Measurements from ENCODE around the gene WDR93.
"Not testable (repeated sequence)": the region's sequence is repeated elsewhere in the genome, so short reads cannot be mapped to it uniquely, and the experiment has no call there.

WDR93 gene

DNA sequence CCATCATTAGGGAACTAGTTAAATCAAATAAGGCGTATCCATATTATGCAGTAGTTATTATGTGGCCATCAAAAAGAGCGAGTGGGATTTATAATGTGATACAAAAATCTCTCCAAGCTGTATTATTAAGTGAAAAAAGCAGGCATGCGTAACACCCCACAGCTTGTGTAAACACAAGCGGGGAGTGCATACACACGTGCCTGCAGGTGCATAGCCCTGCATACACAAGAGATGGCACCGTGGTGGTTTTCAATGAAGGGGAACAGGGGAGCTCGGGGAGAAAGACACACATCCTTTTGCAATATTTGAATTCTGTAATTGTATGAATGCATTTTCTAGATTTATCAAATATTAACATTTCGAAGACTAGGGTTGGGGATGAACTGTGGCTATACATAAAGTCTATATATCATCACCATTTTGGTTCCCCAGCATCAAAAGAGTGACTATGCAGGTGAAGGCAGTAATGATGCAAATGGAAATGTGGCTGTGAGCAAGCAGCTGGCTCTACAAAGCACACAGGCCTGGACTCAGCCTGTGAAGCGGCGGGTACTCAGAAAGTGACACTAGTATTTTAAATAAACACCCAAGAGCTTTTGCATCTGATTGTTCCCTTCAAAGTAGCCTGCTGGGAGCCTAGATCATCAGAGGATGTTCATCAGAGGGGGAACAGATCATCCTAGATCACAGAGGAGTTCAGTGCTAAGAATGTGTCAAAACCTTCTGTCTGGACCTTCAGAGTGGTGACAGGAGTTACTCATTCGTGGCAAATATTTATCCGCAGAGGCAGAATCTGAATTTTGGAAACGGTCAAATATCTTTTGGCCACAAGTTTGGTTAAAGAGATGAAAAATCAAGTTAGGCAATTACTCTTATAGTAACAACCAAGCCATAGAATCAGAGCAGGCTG lies 25.9 kb upstream of the WDR93 start:
- no peak for DNase-seq

- peak; percentile 50 for DNase-seq
Observed at GRCh38 chr15:89665449-89666181, 25.0 kb upstream of the WDR93 start.

- DNase-seq: no peak
Observed at GRCh38 chr15:89666184-89666857, 24.3 kb upstream of the WDR93 start.

- no peak for DNase-seq
Observed at GRCh38 chr15:89666858-89667705, 23.5 kb upstream of the WDR93 start.

DNA sequence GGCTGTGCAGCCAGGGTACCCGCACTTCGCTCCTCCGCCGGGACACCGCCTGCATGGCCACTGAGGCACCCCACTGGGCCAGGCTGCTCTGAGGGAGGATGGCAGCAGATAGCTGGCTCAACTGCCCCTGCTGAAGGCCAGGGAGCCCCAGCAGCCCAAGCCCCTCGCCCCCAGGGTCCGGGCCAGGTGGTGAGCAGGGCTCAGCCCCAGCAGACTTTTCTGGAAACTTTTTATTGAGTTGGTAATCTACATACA lies 23.0 kb upstream of the WDR93 start:
- no peak for DNase-seq

GRCh38 chr15:89668171-89668570 lies 22.4 kb upstream of the WDR93 start:
- DNase-seq: no peak

DNA sequence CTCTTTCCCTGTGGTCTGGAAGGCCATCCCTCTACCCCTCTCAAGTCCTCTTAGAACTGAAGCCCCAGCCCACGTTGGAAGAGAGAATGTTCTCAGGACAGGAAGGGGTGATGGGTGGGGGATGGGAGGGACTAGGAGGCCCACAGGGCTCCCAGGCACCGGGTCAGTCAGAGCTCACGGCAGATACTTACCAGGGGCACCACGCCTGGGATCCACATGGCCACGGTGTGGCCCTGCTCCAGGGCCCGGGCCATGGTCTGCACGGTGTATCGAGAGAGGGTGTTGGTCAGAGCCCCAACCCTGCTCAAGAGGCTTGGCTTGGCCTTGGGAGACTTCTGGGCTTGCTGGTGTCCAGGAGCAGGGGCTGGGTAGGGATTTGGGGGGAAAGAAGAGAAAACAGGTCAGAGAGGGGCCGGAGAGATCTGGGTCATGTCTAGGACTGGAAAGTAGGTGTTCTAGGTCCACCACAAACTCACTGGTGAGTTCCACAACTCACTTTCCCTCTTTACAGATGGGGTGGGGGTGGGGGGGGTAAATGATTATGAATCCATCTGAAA lies 21.2 kb upstream of the WDR93 start:
- DNase-seq: no peak

GRCh38 chr15:89669941-89670340 lies 20.7 kb upstream of the WDR93 start:
- DNase-seq: no peak

- DNase-seq: no peak
Observed at GRCh38 chr15:89670971-89671560, 19.5 kb upstream of the WDR93 start.

GRCh38 chr15:89671687-89672086 lies 18.9 kb upstream of the WDR93 start:
- no peak for DNase-seq

DNA sequence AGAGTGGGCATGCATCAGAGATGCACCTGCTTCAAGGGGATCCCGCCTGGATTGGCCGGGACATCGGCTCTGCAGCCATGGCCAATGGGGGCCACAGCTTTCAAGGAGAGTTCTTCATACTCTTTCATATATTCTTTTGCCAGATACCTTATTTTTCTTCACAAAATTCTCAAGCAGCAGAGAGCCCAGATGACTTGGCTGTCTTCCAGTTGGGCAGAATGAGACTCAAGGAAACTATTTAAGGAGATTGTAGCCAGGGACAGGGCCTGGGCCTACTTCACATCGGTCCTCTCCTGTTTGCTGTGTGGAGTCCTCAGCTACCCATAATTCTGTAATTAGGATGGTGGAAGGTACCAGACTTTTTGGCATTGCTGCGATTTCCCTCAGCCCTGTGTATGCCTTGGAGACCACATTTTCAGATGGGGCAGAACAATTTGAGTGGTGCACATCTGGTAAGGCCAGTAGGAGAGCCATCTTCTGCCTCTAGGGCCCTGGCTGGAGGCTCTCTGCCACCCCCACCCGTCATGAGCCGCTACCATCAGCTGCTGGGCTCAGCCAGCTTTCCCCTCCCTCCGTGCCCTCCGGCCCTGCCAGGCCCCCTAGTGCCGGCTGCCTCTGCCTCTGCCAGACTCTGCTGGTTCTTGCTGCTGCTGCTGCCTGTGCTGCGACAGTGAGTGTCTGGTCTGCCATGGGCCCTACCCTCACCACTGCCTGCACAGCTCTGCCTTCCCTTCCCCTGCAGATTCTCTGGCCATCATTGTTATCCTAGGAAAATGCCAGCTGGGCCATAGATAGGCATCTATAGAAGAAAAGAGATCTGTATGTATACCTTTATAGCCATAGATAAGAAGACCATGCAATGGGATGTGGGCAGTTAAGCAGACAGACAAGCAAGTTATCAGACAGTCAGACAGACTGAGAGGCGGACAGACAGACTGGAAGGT lies 18.1 kb upstream of the WDR93 start:
- DNase-seq: peak; percentile 26

DNA sequence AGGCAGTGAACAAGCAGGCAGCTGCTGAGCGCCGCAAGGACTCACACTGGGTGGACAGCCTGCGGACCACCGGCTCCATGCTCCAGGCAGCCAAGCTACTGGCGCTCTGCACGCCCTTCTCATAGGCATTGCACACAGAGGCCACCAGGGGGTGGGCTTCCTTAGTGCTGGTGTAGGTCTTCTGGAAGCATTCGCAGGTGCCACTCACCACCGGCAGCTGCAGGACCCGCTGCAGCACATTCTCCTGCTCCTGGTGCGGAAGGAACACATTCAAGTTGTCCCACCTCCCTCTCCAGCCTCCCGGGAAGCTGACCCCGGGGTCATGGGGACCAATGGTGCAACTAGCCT lies 17.5 kb upstream of the WDR93 start:
- DNase-seq: no peak

DNA sequence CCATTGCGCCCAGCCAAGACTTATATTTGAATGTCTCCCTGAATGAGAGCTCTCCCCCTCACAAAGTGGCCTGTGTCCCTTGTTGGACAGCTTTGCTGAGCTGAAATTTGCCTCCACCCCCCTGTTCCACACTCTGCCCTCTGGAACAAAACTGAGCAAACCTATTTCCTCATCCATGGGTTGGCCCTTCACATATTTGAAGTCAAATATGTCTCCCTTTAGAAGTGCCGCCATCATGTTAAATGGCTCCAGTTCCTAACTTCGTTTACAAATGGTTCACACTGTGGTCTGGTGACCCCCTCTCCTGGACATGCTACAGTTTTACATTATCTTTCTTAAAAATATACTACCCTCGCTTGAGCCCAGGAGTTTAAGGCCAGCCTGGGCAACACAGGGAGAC lies 16.1 kb upstream of the WDR93 start:
- DNase-seq: no peak

DNA sequence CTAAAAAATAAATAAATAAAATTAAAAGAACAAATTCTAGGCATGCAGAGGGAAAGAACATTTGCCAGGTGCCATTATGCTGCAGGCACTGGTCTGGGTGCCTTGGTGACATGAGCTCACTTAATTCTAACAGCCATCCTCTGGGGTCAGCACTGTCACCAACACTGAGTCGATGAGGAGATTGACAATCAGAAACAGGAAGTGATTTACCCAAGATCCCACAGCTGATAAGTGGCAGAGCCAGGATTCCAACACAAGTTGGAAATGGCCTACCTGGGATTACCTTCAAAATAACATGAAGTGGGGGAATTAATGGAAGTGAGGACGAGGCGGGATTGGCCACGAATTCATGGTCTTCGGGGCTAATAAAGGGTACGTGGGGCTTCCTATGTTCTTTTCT lies 15.0 kb upstream of the WDR93 start:
- DNase-seq: no peak

DNA sequence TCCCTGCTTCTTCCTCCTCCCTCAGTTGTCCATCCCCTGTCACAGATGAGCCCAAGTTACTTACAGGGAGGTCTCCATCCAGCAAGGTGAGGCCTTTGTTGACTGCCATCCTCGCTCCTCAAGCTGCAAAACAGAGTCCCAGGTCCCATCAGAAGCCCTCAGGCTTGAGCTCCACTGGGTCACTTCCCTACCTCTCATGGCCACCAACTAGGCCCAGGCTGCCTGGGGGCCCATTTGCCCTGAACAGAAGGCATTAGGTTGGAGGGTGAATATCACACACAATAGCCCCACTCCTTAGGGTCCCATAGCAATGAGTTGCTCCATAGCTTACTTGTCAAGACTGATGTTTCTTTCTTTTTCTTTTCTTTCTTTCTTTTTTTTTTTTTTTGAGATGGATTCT lies 13.2 kb upstream of the WDR93 start:
- DNase-seq: no peak

GRCh38 chr15:89679212-89679611 lies 11.4 kb upstream of the WDR93 start, which contains the start of gene PLIN1:
Gene PLIN1, minus strand, starts transcription at chr15:89679367. Its CDS starts 1,878 bp downstream, at chr15:89677489.
- DNase-seq: no peak

GRCh38 chr15:89680282-89680873 lies 10.2 kb upstream of the WDR93 start:
- DNase-seq: peak; percentile 50

DNA sequence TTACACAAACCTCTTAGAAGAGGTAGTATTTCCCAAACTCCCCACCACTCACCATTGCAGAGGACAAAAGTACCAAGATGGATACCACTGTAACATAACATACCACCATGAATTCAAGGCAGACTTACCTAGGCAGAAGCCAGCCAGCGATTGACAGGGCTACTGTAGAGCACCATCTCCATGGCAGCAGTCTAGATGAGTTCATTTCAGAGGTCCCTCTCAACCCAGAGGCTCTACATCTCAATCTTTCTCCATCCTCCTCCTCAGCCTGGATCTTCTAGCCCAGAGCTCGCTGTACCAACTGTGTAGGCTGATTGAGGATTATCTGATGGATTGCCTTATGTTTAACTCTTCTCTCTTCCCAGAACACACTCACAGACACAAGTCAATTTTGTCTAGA lies 9.5 kb upstream of the WDR93 start:
- DNase-seq: no peak

DNA sequence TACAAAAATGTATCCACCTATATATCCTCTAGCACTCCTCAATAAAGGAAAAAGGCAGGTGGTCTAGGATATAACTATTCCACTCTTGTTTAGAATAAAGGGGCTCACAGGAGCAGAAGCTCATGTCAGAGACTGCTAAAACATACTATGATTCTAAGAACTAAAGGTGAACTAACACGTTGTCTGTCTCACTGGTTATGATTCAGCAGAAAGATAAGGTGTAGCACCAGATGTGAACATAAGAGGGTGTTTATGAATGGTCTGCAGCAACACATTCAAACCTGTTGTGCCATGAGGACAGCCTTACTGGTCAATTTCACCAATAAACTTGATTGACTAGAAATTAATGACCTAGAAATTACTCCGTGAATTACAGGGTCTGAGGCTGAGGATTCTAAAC lies 4.6 kb upstream of the WDR93 start:
- DNase-seq: no peak

DNA sequence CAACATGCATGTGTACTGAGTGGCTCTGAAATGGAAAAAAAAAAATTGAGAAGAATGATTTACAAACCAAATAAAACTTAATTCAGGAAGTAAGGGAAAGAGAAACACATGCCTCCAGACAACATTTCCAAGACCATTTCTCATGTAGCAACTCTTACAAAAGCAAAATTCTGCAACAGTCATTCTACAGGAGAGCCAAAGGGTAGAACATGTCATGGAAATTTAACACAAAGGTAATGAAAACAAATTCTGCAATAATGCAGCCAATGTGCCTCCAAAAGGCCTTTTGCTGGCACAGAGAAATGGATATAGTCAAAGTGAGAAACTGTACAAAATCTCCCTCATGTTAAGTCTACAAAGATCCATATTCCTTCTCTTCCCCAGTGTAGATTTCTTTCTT lies 4.1 kb upstream of the WDR93 start:
- DNase-seq: no peak

GRCh38 chr15:89689930-89690275 lies 708 bp upstream of the WDR93 start:
- not testable (repeated sequence) for DNase-seq
